OCI-LY1 (cell line): ENCODE data around the gene PARD3B.
"Not testable (repeated sequence)": the region's sequence is repeated elsewhere in the genome, so short reads cannot be mapped to it uniquely, and the experiment has no call there.

Experiments
- H2AFZ ChIP-seq: fragments of 200-600 bp; sonication (generic), shearing (Covaris generic); 2 replicates; pipeline ENCODE4 v1.6.0; 2014; ENCODE audit warnings: antibody characterized with exemption, mild to moderate bottlenecking, low read length
- H3F3A ChIP-seq: fragments of 200-600 bp; sonication (generic), shearing (Covaris generic); 2 replicates; pipeline ENCODE4 v1.6.0; 2014; ENCODE audit warnings: mild to moderate bottlenecking, antibody characterized with exemption, low read length, moderate library complexity; ENCODE audit not compliant: insufficient read depth
- H3K27ac ChIP-seq: fragments of 200-600 bp; sonication (generic); 2 replicates; pipeline ENCODE4 v1.5.1; 2014; ENCODE audit warnings: low read length, mixed run types, mild to moderate bottlenecking, low read depth; ENCODE audit not compliant: poor library complexity, severe bottlenecking
- H3K27me3 ChIP-seq: fragments of 200-600 bp; sonication (generic); 2 replicates; pipeline ENCODE4 v1.6.0; 2014; ENCODE audit warnings: antibody characterized with exemption, mild to moderate bottlenecking, low read length, moderate library complexity; ENCODE audit not compliant: insufficient read depth
- H3K36me3 ChIP-seq: fragments of 200-600 bp; sonication (generic); 2 replicates; pipeline ENCODE4 v1.6.1; 2014; ENCODE audit warnings: mild to moderate bottlenecking, antibody characterized with exemption, low read length, moderate library complexity, mixed read lengths; ENCODE audit not compliant: insufficient read depth
- H3K4me1 ChIP-seq: fragments of 200-600 bp; sonication (generic); 2 replicates; pipeline ENCODE4 v1.5.1; 2014; ENCODE audit warnings: mild to moderate bottlenecking, low read length, moderate library complexity; ENCODE audit not compliant: insufficient read depth, severe bottlenecking
- H3K4me2 ChIP-seq: fragments of 200-600 bp; sonication (generic), shearing (Covaris generic); 2 replicates; pipeline ENCODE4 v1.6.1; 2014; ENCODE audit warnings: low read length
- H3K4me3 ChIP-seq: fragments of 200-600 bp; sonication (generic); 2 replicates; pipeline ENCODE4 v1.5.1; 2014; ENCODE audit warnings: low read length, low read depth, mild to moderate bottlenecking, mixed read lengths; ENCODE audit not compliant: poor library complexity, severe bottlenecking
- H3K79me2 ChIP-seq: fragments of 200-600 bp; shearing (Covaris generic); 2 replicates; pipeline ENCODE4 v1.6.1; 2016; ENCODE audit warnings: mixed run types, low read length, mixed read lengths; ENCODE audit not compliant: insufficient read depth
- H3K9ac ChIP-seq: fragments of 200-600 bp; sonication (generic), shearing (Covaris generic); 2 replicates; pipeline ENCODE4 v1.6.1; 2014; ENCODE audit warnings: mild to moderate bottlenecking, low read length, mixed read lengths
- H3K9me2 ChIP-seq: fragments of 200-600 bp; sonication (generic), shearing (Covaris generic); 2 replicates; pipeline ENCODE4 v1.6.1; 2014; ENCODE audit warnings: low read depth, mild to moderate bottlenecking, low read length, mixed read lengths
- H3K9me3 ChIP-seq: fragments of 200-600 bp; shearing (Covaris generic); 2 replicates; pipeline ENCODE4 v1.6.1; 2014; ENCODE audit warnings: low read length, mixed read lengths
- H4K20me1 ChIP-seq: fragments of 200-600 bp; sonication (generic), shearing (Covaris generic); 2 replicates; pipeline ENCODE4 v1.6.0; 2016; ENCODE audit warnings: mild to moderate bottlenecking, low read length; ENCODE audit not compliant: insufficient read depth
- CTCF ChIP-seq: fragments of 200-600 bp; sonication (generic), shearing (Covaris generic); IDR thresholded peaks from 2 replicates; pipeline ENCODE4 v1.5.1; 2017; ENCODE audit warnings: mild to moderate bottlenecking, antibody characterized with exemption, low read length, moderate library complexity, mixed read lengths
- EZH2 ChIP-seq: fragments of 200-600 bp; sonication (generic), shearing (Covaris generic); IDR thresholded peaks from 2 replicates; pipeline ENCODE4 v1.8.0; 2017; ENCODE audit warnings: borderline replicate concordance, mixed run types, mild to moderate bottlenecking, antibody characterized with exemption, low read length, moderate library complexity, mixed read lengths

PARD3B gene

GRCh38 chr2:204557604-204558003 lies 12.3 kb downstream of the PARD3B start:
- Histone ChIP-seq H3K9ac (no peak overlapping the region), H3K79me2 (no peaks in the 10 kb centered on the region), H3K27ac (no peak overlapping the region), H3K36me3 (no peaks in the 10 kb centered on the region), H3K4me3 (no peak overlapping the region), H3K4me2 (no peak overlapping the region), H3K9me2 (no peaks in the 10 kb centered on the region), H2AFZ (no peak overlapping the region), H3K27me3 (no peaks in the 10 kb centered on the region), H3K9me3 (no peaks in the 10 kb centered on the region), H3K4me1 (no peaks in the 10 kb centered on the region), H4K20me1 (no peaks in the 10 kb centered on the region), H3F3A (no peaks in the 10 kb centered on the region)
- TF ChIP-seq CTCF (no peak), EZH2 (no peak)

GRCh38 chr2:204559358-204559757 lies 14.1 kb downstream of the PARD3B start:
- not testable (repeated sequence) for H3K36me3 ChIP-seq, H3K9me3 ChIP-seq, H3K27ac ChIP-seq, H3K4me1 ChIP-seq, H3K4me3 ChIP-seq, H3K27me3 ChIP-seq, H3K9ac ChIP-seq, H3K79me2 ChIP-seq, H4K20me1 ChIP-seq, H3F3A ChIP-seq, H2AFZ ChIP-seq, H3K4me2 ChIP-seq, H3K9me2 ChIP-seq

GRCh38 chr2:204560902-204561301 lies 15.6 kb downstream of the PARD3B start:
- TF ChIP-seq CTCF (no peak), EZH2 (no peak)
- H3K36me3 ChIP-seq = no peaks in the 10 kb centered on the region
- no peaks in the 10 kb centered on the region for H3K9me2 ChIP-seq
- no peaks in the 10 kb centered on the region for H3F3A ChIP-seq
- H3K9me3 ChIP-seq = no peaks in the 10 kb centered on the region
- no peaks in the 10 kb centered on the region for H3K79me2 ChIP-seq
- no peak overlapping the region for H3K4me2 ChIP-seq
- H2AFZ ChIP-seq = no peak overlapping the region
- no peaks in the 10 kb centered on the region for H4K20me1 ChIP-seq
- no peak overlapping the region for H3K4me3 ChIP-seq
- no peak overlapping the region for H3K9ac ChIP-seq
- no peak overlapping the region for H3K27ac ChIP-seq
- H3K27me3 ChIP-seq = no peaks in the 10 kb centered on the region
- no peaks in the 10 kb centered on the region for H3K4me1 ChIP-seq

- H3K9me3 ChIP-seq = no peaks in the 10 kb centered on the region
- H3K27me3 ChIP-seq = no peaks in the 10 kb centered on the region
- H3K4me3 ChIP-seq = no peak overlapping the region
- no peaks in the 10 kb centered on the region for H3K9me2 ChIP-seq
- H4K20me1 ChIP-seq = no peaks in the 10 kb centered on the region
- no peak overlapping the region for H3K4me2 ChIP-seq
- H2AFZ ChIP-seq = no peak overlapping the region
- H3K9ac ChIP-seq = no peak overlapping the region
- H3F3A ChIP-seq = no peaks in the 10 kb centered on the region
- TF ChIP-seq CTCF = no peak
- TF ChIP-seq EZH2 = no peak
- no peaks in the 10 kb centered on the region for H3K36me3 ChIP-seq
- no peaks in the 10 kb centered on the region for H3K79me2 ChIP-seq
- H3K27ac ChIP-seq = no peak overlapping the region
- H3K4me1 ChIP-seq = no peaks in the 10 kb centered on the region
Observed at GRCh38 chr2:204561771-204562170, 16.5 kb downstream of the PARD3B start.
